Measurements from ENCODE around the gene GALNT10. TPM values are rescaled to one million over a fixed set of nuclear protein-coding genes. Genes with fewer than 3 reads are reported as not detected.

GALNT10 gene
- polyA plus RNA-seq, 1 donor: 12.9 TPM

DNA sequence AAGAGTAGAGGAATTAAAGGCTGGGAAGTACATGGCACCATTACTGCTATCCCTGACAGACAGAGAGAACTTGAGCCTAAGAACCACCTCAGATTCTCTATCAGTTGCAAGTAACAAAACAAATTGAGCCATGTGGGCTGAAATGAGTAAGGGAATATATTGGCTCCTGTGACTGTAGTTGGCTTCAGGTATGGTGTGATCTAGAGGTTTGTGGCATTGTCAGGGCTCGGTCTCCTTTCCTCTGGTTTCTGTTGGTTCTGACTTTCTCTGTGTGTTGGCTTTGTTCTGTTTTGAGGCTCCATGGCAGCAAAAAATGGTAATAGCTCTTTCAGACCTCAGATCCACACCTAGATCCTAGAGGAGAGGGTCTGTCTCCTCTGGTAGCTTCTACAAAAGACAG is 5.7 kb downstream of the GALNT10 start:
- H3K4me3 ChIP-seq (ENCODE audit: low read length): no peak overlapping the region

DNA sequence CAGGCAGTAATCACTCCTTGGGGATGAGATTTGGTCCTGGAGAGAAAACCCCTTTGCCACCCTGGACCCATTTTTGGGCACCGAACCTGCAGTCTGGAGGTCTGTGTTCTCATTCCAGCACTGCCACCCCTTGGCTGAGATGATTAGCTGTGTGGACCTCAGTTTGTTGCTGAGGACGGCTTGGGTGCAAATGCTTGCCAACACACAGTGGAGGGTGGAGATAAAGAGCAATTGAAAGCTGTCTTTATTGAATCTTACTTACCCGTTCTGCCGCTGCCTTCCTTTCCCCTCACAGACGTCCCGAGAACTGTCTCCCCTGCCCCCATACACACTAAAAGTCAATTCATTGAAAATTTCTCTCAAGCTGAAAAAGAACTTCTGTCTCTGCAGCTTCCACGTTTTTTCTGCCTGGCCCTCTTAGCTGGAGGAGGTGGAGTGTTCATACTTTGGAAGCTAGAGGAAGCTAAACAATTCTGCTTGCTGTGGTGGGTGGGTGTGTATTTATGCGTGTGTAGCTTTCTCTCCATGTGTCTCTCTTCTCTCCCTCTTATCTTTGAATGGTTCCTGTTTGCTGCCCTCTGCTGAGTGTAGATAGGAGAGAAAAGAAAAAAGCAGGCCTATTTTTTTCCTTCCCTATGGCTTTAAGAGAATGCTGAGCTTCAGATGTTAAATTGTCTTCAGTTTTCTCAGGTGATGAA is 6.6 kb downstream of the GALNT10 start:
- no peaks in the 10 kb centered on the region for H3K27me3 ChIP-seq (ENCODE audit: control insufficient read depth, insufficient read depth, low read length)
- no peak overlapping the region for H3K4me3 ChIP-seq (ENCODE audit: low read length)
- no CpG with 5 or more reads among the region's 8 CpGs for WGBS (ENCODE audit: insufficient coverage, low lambda C conversion rate)
- peak in 1 of 2 donors; percentile 50 for DNase-seq
- no peaks in the 10 kb centered on the region for H3K9me3 ChIP-seq (ENCODE audit: control insufficient read depth, low read depth, low read length)
- peaks cover 6% of the 10 kb centered on the region for H3K36me3 ChIP-seq (ENCODE audit: control insufficient read depth, insufficient read depth, low read length)
- H3K4me1 ChIP-seq (ENCODE audit: control insufficient read depth, insufficient read depth, low read length): peaks cover 13% of the 10 kb centered on the region
- no peak overlapping the region for H3K27ac ChIP-seq (ENCODE audit: low read length)

More for the DNA sequence above, 5.7 kb downstream of the GALNT10 start:
- H3K27ac ChIP-seq (ENCODE audit: low read length): no peak overlapping the region
- H3K27me3 ChIP-seq (ENCODE audit: control insufficient read depth, insufficient read depth, low read length): no peaks in the 10 kb centered on the region
- no peak for DNase-seq
- no peaks in the 10 kb centered on the region for H3K9me3 ChIP-seq (ENCODE audit: control insufficient read depth, low read depth, low read length)
- peaks cover 13% of the 10 kb centered on the region for H3K4me1 ChIP-seq (ENCODE audit: control insufficient read depth, insufficient read depth, low read length)
- H3K36me3 ChIP-seq (ENCODE audit: control insufficient read depth, insufficient read depth, low read length): peaks cover 6% of the 10 kb centered on the region
- WGBS (ENCODE audit: insufficient coverage, low lambda C conversion rate): no CpG with 5 or more reads among the region's 1 CpG

DNA sequence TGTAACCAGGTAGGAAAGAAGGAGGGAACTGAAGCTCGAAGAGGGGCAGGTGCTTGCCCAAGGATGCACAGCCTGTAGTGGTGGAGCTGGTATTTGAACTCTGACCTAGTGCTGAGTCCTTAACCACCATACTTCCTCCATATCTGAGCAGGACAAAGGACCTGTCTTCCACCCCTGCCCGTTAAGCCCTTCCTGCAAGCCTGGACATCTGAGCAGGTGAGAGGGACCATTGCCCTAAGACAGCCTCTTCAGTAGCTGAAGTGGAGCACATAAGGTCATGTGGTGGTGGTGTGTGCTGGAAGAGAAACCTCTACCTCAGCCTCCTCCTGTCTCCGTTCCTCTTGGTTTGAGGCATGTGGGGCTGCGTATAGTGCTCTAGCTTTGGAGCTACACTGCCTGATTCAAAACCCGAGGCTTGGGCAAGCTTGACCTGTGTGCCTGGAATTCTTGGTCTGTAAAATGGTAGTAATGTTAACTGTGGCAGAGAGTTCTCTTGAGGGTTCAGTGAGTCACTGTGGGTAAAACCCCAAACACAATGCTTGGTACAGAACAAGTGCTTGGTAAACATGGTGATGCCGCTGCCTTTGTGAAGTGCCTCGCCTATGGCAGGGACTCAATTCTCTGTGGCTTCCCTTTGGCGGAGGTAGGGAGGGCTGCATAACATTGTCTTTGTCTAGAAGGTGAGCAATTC is 7.4 kb downstream of the GALNT10 start:
- H3K4me3 ChIP-seq (ENCODE audit: low read length): no peak overlapping the region
- WGBS (ENCODE audit: insufficient coverage, low lambda C conversion rate): 60% methylated on average over 1 of the region's 8 CpGs
- no peak for DNase-seq
- no peak overlapping the region for H3K27ac ChIP-seq (ENCODE audit: low read length)
- H3K36me3 ChIP-seq (ENCODE audit: control insufficient read depth, insufficient read depth, low read length): peaks cover 6% of the 10 kb centered on the region
- no peaks in the 10 kb centered on the region for H3K27me3 ChIP-seq (ENCODE audit: control insufficient read depth, insufficient read depth, low read length)
- H3K4me1 ChIP-seq (ENCODE audit: control insufficient read depth, insufficient read depth, low read length): peaks cover 13% of the 10 kb centered on the region
- no peaks in the 10 kb centered on the region for H3K9me3 ChIP-seq (ENCODE audit: control insufficient read depth, low read depth, low read length)

DNA sequence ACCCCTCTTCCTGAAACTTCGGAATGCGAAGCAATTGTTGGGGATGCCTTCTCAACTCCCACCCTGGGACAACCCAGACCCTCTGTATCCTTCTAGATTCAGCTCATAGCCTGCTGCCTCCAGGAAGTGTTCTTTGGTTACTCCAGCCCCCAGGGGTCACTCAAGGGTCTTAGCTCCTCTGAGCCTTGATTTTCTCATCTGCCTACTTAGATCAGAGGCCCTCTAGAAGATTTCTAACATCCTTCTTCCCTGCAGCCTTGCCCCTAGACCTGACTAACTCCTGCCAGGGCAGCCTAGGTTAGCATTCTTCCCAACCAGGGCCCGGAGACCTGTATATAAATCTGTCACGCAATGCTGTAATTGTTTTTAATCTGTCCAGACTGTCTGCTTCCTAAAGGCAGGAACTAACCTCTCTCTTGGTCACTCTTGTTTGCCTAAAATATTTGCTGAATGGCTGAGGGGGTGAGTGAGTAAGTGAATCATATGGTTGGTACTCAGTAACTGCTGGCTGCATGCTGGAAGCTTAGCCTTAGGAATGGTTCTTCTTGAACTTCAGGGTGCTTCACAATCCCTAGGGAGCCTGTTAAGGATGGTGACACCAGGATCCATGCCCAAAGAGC is 8.2 kb downstream of the GALNT10 start:
- Histone ChIP-seq H3K4me1 (ENCODE audit: control insufficient read depth, insufficient read depth, low read length) (peaks cover 13% of the 10 kb centered on the region), H3K9me3 (ENCODE audit: control insufficient read depth, low read depth, low read length) (no peaks in the 10 kb centered on the region), H3K4me3 (ENCODE audit: low read length) (no peak overlapping the region), H3K27ac (ENCODE audit: low read length) (no peak overlapping the region), H3K27me3 (ENCODE audit: control insufficient read depth, insufficient read depth, low read length) (no peaks in the 10 kb centered on the region), H3K36me3 (ENCODE audit: control insufficient read depth, insufficient read depth, low read length) (peaks cover 6% of the 10 kb centered on the region)
- no peak for DNase-seq
- WGBS (ENCODE audit: insufficient coverage, low lambda C conversion rate): no CpG with 5 or more reads among the region's 4 CpGs

DNA sequence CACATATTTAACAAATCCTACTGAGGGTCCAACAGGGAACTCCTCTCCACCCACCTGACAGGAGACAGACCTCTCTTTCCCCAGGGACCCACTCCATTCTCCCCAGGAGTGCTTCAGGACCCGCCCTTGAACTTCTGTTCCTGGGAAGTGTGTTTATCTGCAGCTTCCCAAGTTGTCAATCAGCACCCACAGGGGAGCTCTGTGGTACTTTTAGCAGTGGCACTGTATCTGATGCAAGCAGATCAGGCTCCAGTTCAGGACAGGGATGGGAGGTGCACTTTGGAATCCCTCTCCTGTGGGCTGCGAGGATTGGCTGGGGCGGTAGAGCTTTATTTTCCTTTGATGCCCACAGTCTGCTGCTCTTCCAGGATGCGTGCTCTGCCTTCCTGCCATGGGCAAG is 8.7 kb downstream of the GALNT10 start:
- WGBS (ENCODE audit: insufficient coverage, low lambda C conversion rate): no CpG with 5 or more reads among the region's 4 CpGs
- Histone ChIP-seq H3K36me3 (ENCODE audit: control insufficient read depth, insufficient read depth, low read length) (peaks cover 6% of the 10 kb centered on the region), H3K27ac (ENCODE audit: low read length) (no peak overlapping the region)

DNA sequence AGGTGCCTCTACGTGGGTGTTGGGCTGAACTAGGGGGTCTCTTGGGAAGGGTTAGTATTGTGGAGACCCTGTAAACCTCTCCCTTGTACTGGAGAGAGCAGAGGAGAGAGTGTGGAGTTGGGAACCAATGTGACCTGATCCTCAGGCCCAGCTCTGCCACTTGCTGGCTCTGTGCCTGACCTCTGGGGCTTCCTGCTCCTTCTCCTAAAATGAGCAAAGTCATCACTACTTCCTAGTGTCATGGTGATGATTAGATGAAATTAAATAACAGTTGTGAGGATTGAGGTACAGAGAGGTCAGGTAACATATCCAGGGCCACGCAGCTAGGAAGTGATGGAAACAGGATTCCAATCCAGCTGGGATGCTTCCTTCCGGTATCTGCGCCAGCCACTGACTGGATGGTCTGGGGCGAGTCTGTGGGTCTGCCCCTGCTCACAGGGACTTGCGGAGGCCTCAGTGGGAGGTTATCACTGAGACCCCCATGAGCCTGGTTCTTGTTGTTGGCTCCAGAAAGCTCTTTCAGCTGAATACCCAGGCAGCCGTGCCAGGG is 9.2 kb downstream of the GALNT10 start:
- no CpG with 5 or more reads among the region's 7 CpGs for WGBS (ENCODE audit: insufficient coverage, low lambda C conversion rate)
- H3K4me3 ChIP-seq (ENCODE audit: low read length): no peak overlapping the region
- no peak overlapping the region for H3K27ac ChIP-seq (ENCODE audit: low read length)
- H3K27me3 ChIP-seq (ENCODE audit: control insufficient read depth, insufficient read depth, low read length): no peaks in the 10 kb centered on the region
- DNase-seq: no peak
- peaks cover 13% of the 10 kb centered on the region for H3K4me1 ChIP-seq (ENCODE audit: control insufficient read depth, insufficient read depth, low read length)
- H3K36me3 ChIP-seq (ENCODE audit: control insufficient read depth, insufficient read depth, low read length): peaks cover 6% of the 10 kb centered on the region
- H3K9me3 ChIP-seq (ENCODE audit: control insufficient read depth, low read depth, low read length): no peaks in the 10 kb centered on the region

More for the DNA sequence above, 8.7 kb downstream of the GALNT10 start:
- DNase-seq: no peak
- H3K4me1 ChIP-seq (ENCODE audit: control insufficient read depth, insufficient read depth, low read length): peaks cover 13% of the 10 kb centered on the region
- no peak overlapping the region for H3K4me3 ChIP-seq (ENCODE audit: low read length)
- H3K27me3 ChIP-seq (ENCODE audit: control insufficient read depth, insufficient read depth, low read length): no peaks in the 10 kb centered on the region
- H3K9me3 ChIP-seq (ENCODE audit: control insufficient read depth, low read depth, low read length): no peaks in the 10 kb centered on the region

DNA sequence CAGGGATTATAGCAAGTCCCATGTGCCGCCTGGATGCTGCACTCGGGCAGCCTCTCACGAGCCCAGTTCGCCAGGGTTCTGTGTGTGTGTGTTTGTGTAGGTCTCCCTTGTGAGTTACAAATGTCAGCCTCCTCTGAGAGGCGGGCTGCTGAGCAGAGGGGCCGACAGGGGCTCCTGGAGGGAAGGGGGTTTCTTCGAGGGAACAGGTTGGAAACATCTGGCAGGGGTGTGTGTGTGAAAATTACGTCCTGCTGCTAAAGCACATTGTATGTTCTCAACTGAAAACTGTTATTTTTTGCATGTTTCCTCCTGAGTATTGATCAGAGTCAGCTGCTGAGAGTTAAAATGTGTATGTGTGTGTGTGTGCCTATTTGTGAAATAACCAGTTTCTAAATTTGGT is 9.7 kb downstream of the GALNT10 start:
- no peak overlapping the region for H3K4me3 ChIP-seq (ENCODE audit: low read length)
- no peak overlapping the region for H3K27ac ChIP-seq (ENCODE audit: low read length)
- no peaks in the 10 kb centered on the region for H3K9me3 ChIP-seq (ENCODE audit: control insufficient read depth, low read depth, low read length)
- peaks cover 6% of the 10 kb centered on the region for H3K36me3 ChIP-seq (ENCODE audit: control insufficient read depth, insufficient read depth, low read length)
- DNase-seq: no peak
- peaks cover 13% of the 10 kb centered on the region for H3K4me1 ChIP-seq (ENCODE audit: control insufficient read depth, insufficient read depth, low read length)
- H3K27me3 ChIP-seq (ENCODE audit: control insufficient read depth, insufficient read depth, low read length): no peaks in the 10 kb centered on the region
- WGBS (ENCODE audit: insufficient coverage, low lambda C conversion rate): no CpG with 5 or more reads among the region's 8 CpGs

DNA sequence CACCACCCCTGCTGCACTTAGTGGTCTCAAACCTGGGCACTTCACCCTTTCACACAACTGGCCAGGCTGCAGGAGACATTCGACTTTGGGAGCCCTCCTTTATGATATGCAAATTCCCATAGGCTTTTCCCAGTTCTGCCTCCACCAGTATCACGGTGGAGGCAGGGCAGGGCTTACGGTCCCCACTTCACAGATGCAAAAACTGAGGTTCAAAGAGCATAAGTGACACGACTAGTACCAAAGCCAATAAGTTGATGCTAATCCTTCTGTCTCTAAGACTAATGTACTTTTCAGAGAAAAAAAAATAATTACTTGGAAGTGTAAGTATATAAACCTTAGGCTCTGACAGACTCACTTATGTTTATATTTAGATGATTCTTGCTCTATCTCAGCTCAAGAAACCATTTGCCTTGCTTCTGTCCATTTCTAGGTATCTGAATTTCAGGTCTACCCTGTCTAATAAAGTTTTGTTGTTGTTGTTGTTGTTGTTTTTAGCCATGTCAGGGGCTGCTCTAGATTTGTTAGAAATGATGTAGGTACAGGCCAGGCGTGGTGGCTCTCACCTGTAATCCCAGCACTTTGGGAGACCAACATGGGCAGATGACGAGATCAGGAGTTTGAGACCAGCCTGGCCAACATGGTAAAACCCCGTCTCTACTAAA is 10.7 kb downstream of the GALNT10 start:
- Histone ChIP-seq H3K36me3 (ENCODE audit: control insufficient read depth, insufficient read depth, low read length) (peaks cover 6% of the 10 kb centered on the region), H3K27me3 (ENCODE audit: control insufficient read depth, insufficient read depth, low read length) (no peaks in the 10 kb centered on the region), H3K4me3 (ENCODE audit: low read length) (no peak overlapping the region), H3K27ac (ENCODE audit: low read length) (no peak overlapping the region), H3K9me3 (ENCODE audit: control insufficient read depth, low read depth, low read length) (no peaks in the 10 kb centered on the region), H3K4me1 (ENCODE audit: control insufficient read depth, insufficient read depth, low read length) (peaks cover 13% of the 10 kb centered on the region)
- DNase-seq: no peak
- 100% methylated on average over 1 of the region's 7 CpGs for WGBS (ENCODE audit: insufficient coverage, low lambda C conversion rate)

DNA sequence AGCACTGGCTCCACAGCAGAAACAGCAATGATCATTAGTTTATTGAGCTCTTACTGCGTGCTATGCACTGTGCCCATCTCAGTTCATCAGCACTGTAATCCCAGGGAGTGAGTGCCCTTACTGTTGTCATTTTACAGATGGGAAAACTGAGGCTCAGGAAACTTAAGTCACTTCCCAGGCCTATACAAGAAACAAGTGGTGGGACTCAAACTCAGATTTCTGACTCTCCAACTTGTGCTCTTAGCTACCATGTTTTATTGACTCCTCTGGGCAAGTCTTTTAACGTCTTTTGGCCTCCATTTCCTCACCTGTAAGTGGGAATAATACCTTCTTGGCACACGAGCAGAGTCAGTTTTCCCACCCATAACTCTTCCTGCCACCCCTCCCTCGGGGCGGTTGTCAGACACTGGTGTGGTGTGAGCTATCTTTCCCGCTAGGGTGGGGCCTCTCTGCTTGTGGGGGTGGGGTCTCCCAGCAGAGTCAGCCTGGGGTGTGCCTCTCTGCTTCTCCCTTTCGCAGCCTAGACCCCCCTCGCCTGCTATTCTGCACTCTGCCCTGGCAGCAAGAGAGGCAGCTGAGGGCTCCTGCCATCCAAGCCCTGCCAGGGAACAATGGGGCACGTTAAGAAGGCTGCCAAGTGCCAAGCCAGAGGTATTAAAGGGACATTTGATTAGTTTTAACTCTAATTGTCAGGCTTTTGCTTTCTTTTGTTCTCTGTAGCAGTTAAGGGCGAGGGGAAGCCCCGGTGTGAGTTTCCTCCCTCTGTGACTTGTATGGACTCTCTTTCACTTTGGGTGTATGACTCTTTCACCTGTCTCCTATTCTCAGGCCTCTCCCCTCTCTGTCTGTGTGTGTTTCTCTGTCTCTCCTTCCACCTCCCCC is 12.1 kb downstream of the GALNT10 start:
- Histone ChIP-seq H3K9me3 (ENCODE audit: control insufficient read depth, low read depth, low read length) (no peaks in the 10 kb centered on the region), H3K27ac (ENCODE audit: low read length) (no peak overlapping the region), H3K36me3 (ENCODE audit: control insufficient read depth, insufficient read depth, low read length) (peaks cover 6% of the 10 kb centered on the region), H3K4me3 (ENCODE audit: low read length) (no peak overlapping the region), H3K27me3 (ENCODE audit: control insufficient read depth, insufficient read depth, low read length) (no peaks in the 10 kb centered on the region), H3K4me1 (ENCODE audit: control insufficient read depth, insufficient read depth, low read length) (peaks cover 4% of the 10 kb centered on the region)
- peak in 1 of 2 donors; percentile 45 for DNase-seq
- WGBS (ENCODE audit: insufficient coverage, low lambda C conversion rate): 50% methylated on average over 2 of the region's 11 CpGs
